Pancreas (tissue), 10 donors: Measurements from ENCODE around the gene B4GALT5. TPM values are rescaled to one million over a fixed set of nuclear protein-coding genes. Genes with fewer than 3 reads are reported as not detected.

Source experiments
- ATAC-seq, 4 donors: fragments of 200-7000 bp; cut with Tn5 transposase; one replicate each; pipeline versions ENCODE4 v1.8.0 to v1.9.1; 2020; ENCODE audit warnings: mild to moderate bottlenecking in 4 of 4, moderate library complexity in 4 of 4
- DNase-seq, 6 donors: peaks; one replicate each; pipeline ENCODE4 v3.0.0-alpha.2; 2020
- FAIRE-seq: peaks from 2 replicates; lab custom pipeline; 2012; peaks lifted over from hg19 to GRCh38; lab: Jason Lieb, UNC
- H3K27ac ChIP-seq, 4 donors: fragments of 200-600 bp; sonication (generic); 1 replicate in 3 of 4; 2 replicates in 1 of 4; pipeline versions ENCODE4 v1.5.0 to v1.8.0; 2020
- H3K27me3 ChIP-seq, 4 donors: fragments of 200-600 bp; one replicate each; pipeline ENCODE4 v1.8.0; 2021
- H3K36me3 ChIP-seq, 3 donors: fragments of 200-600 bp; sonication (generic) in 1 of 3; one replicate each; pipeline versions ENCODE4 v1.5.0 to v1.8.0; 2020 to 2021
- H3K4me1 ChIP-seq, 3 donors: fragments of 200-600 bp; one replicate each; pipeline ENCODE4 v1.8.0; 2021
- H3K4me3 ChIP-seq, 4 donors: fragments of 200-600 bp; sonication (generic) in 2 of 4; one replicate each; pipeline versions ENCODE4 v1.5.0 to v1.8.0; 2020 to 2021
- H3K9me3 ChIP-seq, 4 donors: fragments of 200-600 bp; one replicate each; pipeline ENCODE4 v1.8.0; 2021
- CTCF ChIP-seq, 4 donors: fragments of 200-600 bp; sonication (generic) in 3 of 4; IDR thresholded peaks; one replicate each; pipeline versions ENCODE4 v1.5.0 to v1.8.0; 2021; ENCODE audit warnings: antibody characterized with exemption in 4 of 4
- WGBS, 2 donors: extraction: QIAGEN DNeasy Blood & Tissue Kit; methylation state at CpG; one replicate each; pipeline ENCODE4 v1.1.7; 2013; 5-methylcytosine and 5-hydroxymethylcytosine counted together
- intact Hi-C, 3 donors: fragments of 100-400 bp; cut with DNase I; formaldehyde crosslinking; loops; one replicate each; pipeline versions ENCODE4 v1.11.1 to v1.14.2; 2022
- polyA plus RNA-seq, 2 donors: library from polyadenylated mRNA; stranded (reverse); fragments of 200-250 nt; gene quantifications; one replicate each; pipeline ENCODE4 v1.2.3, GENCODE V29; 2013
- total RNA-seq, 6 donors: library from RNA; stranded (reverse); fragmentation: NEBNext Ultra II Directional in 4 of 6; extraction: Animal tissue kit (Norgen Biotek cat#: 25700) in 4 of 6; gene quantifications; one replicate each; pipeline versions ENCODE4 v1.2.1 to v1.2.4, GENCODE V29; 2021 to 2023
- donor health status: healthy with polysubstance abuse.
- donor health status: DM: no; HTN: no; CAD: no; lungs with moderate emphysema.
- donor health status: DM: no; HTN: no; CAD: no.
- donor health status: control.
- donor health status: control.
- donor health status: Bipolar disorder and iron deficiency.
- donor health status: DM: yes; HTN: yes; CAD: no.
- donor health status: DM: no; HTN: no; CAD: no.
- donor health status: DM: no; HTN: no; CAD: no.
- donor health status: DM: yes; HTN: yes; CAD: no.

The B4GALT5 gene
- total and polyA plus RNA-seq, 8 donors: 5.1 to 28.2 (median 8.8) TPM

GRCh38 chr20:49752201-49752903, 38.7 kb upstream of the B4GALT5 start:
- Histone ChIP-seq H3K9me3 (no peaks in the 10 kb centered on the region), H3K27me3 (no peaks in the 10 kb centered on the region), H3K36me3 (no peaks in the 10 kb centered on the region), H3K27ac (no peak overlapping the region), H3K4me3 (no peak overlapping the region), H3K4me1 (peaks cover 0 to 5% (median 0%) of the 10 kb centered on the region in 3 donors)
- 55 to 62% methylated on average over 5 of the region's 5 CpGs for WGBS, 2 donors
- no peak for ATAC-seq
- intact Hi-C loops: no loop called here
- no peak for FAIRE-seq
- TF ChIP-seq CTCF (IDR thresholded peaks at IDR 0.05): no peak
- no peak for DNase-seq

GRCh38 chr20:49751397-49751736, 37.7 kb upstream of the B4GALT5 start:
- intact Hi-C loops: no loop called here
- Histone ChIP-seq H3K27ac (no peak overlapping the region), H3K4me3 (no peak overlapping the region), H3K36me3 (no peaks in the 10 kb centered on the region), H3K27me3 (no peaks in the 10 kb centered on the region), H3K9me3 (no peaks in the 10 kb centered on the region), H3K4me1 (peaks cover 0 to 5% (median 0%) of the 10 kb centered on the region in 3 donors)
- ATAC-seq (no peak), DNase-seq (no peak), FAIRE-seq (no peak)
- TF ChIP-seq CTCF (IDR thresholded peaks at IDR 0.05): no peak
- 71 to 78% methylated on average over 3 of the region's 3 CpGs for WGBS, 2 donors

- H3K27me3 ChIP-seq: no peaks in the 10 kb centered on the region
- FAIRE-seq (no peak), DNase-seq (no peak), ATAC-seq (peak in 1 of 4 donors; percentile 42)
- intact Hi-C loops: no loop called here
- H3K4me3 ChIP-seq: no peak overlapping the region
- no peaks in the 10 kb centered on the region for H3K9me3 ChIP-seq
- no peak for TF ChIP-seq CTCF (IDR thresholded peaks at IDR 0.05)
- H3K27ac ChIP-seq: no peak overlapping the region
- 72 to 75% methylated on average over 12 of the region's 12 CpGs for WGBS, 2 donors
- H3K36me3 ChIP-seq: no peaks in the 10 kb centered on the region
- peaks cover 0 to 5% (median 0%) of the 10 kb centered on the region in 3 donors for H3K4me1 ChIP-seq
Measured at GRCh38 chr20:49750611-49751396, 37.1 kb upstream of the B4GALT5 start.

- no peaks in the 10 kb centered on the region for H3K36me3 ChIP-seq
- H3K4me3 ChIP-seq: no peak overlapping the region
- no peak for ATAC-seq
- H3K27me3 ChIP-seq: no peaks in the 10 kb centered on the region
- H3K27ac ChIP-seq: no peak overlapping the region
- peaks cover 0 to 5% (median 0%) of the 10 kb centered on the region in 3 donors for H3K4me1 ChIP-seq
- no peak for FAIRE-seq
- DNase-seq: no peak
- H3K9me3 ChIP-seq: no peaks in the 10 kb centered on the region
- no peak for TF ChIP-seq CTCF (IDR thresholded peaks at IDR 0.05)
- WGBS, 2 donors: 93 to 97% methylated on average over 1 of the region's 1 CpG
- intact Hi-C loops: no loop called here
Measured at GRCh38 chr20:49749625-49750024, 35.9 kb upstream of the B4GALT5 start.

- 92 to 96% methylated on average over 3 of the region's 3 CpGs for WGBS, 2 donors
- FAIRE-seq: no peak
- no peak for DNase-seq
- no peaks in the 10 kb centered on the region for H3K27me3 ChIP-seq
- no peak for ATAC-seq
- H3K36me3 ChIP-seq: no peaks in the 10 kb centered on the region
- no peaks in the 10 kb centered on the region for H3K9me3 ChIP-seq
- intact Hi-C loops: no loop called here
- H3K27ac ChIP-seq: peak overlapping the region in 3 of 4 donors; percentile 33 to 71 (median 70)
- H3K4me3 ChIP-seq: no peak overlapping the region
- H3K4me1 ChIP-seq: peaks cover 0 to 5% (median 0%) of the 10 kb centered on the region in 3 donors
- no peak for TF ChIP-seq CTCF (IDR thresholded peaks at IDR 0.05)
Measured at GRCh38 chr20:49748525-49748838, 34.8 kb upstream of the B4GALT5 start.
